LoVo (cell line): ENCODE data around the gene PEX26.
"Not testable (repeated sequence)": the region's sequence is repeated elsewhere in the genome, so short reads cannot be mapped to it uniquely, and the experiment has no call there.

Experiments
- DNase-seq: peaks from one replicate; pipeline ENCODE4 v3.0.0-alpha.2; 2016; ENCODE audit warnings: low spot score

Gene PEX26

GRCh38 chr22:18056807-18057474, 20.8 kb upstream of the PEX26 start:
- DNase-seq, result no peak

GRCh38 chr22:18057568-18058209, 20.1 kb upstream of the PEX26 start:
- DNase-seq, result peak; percentile 40

GRCh38 chr22:18058371-18059093, 19.3 kb upstream of the PEX26 start:
- no peak for DNase-seq

- no peak for DNase-seq
These were observed 18.7 kb upstream of the PEX26 start for GRCh38 chr22:18059094-18059417.

- DNase-seq, result no peak
These were observed 18.3 kb upstream of the PEX26 start for GRCh38 chr22:18059473-18059872.

- no peak for DNase-seq
These were observed 17.8 kb upstream of the PEX26 start for GRCh38 chr22:18059991-18060390.

GRCh38 chr22:18060646-18061620, 16.9 kb upstream of the PEX26 start:
- DNase-seq, result peak; percentile 87

GRCh38 chr22:18062421-18062820, 15.4 kb upstream of the PEX26 start:
- DNase-seq, result no peak

GRCh38 chr22:18063306-18063705, 14.5 kb upstream of the PEX26 start:
- DNase-seq, result no peak

- DNase-seq, result not testable (repeated sequence)
These were observed 14.1 kb upstream of the PEX26 start for GRCh38 chr22:18063715-18064114.

- no peak for DNase-seq
These were observed 13.2 kb upstream of the PEX26 start for GRCh38 chr22:18064636-18065035.

GRCh38 chr22:18065256-18065655, 12.5 kb upstream of the PEX26 start:
- no peak for DNase-seq

GRCh38 chr22:18066181-18066859, 11.5 kb upstream of the PEX26 start:
- no peak for DNase-seq

- no peak for DNase-seq
These were observed 10.7 kb upstream of the PEX26 start for GRCh38 chr22:18067121-18067520.

GRCh38 chr22:18067548-18068341, 10.0 kb upstream of the PEX26 start:
- DNase-seq, result no peak

GRCh38 chr22:18068381-18068988, 9.3 kb upstream of the PEX26 start:
- no peak for DNase-seq

GRCh38 chr22:18069041-18069440, 8.7 kb upstream of the PEX26 start:
- no peak for DNase-seq

GRCh38 chr22:18070041-18070440, 7.7 kb upstream of the PEX26 start:
- no peak for DNase-seq

- DNase-seq, result no peak
These were observed 7.1 kb upstream of the PEX26 start for GRCh38 chr22:18070556-18071306.
